HCT116 (cell line): ENCODE results near the gene ABLIM1.

Source experiments
- ATF3 ChIP-seq: IDR thresholded peaks from 2 replicates; pipeline ENCODE4 v1.6.1; 2012
- CTCF ChIP-seq, 3 experiments: fragments of 200-600 bp in 1 of 3; sonication (generic) in 1 of 3; IDR thresholded peaks in 2 of 3; conservative IDR thresholded peaks in 1 of 3; 2 replicates each; pipeline ENCODE4 v1.5.1; 2012 to 2017; ENCODE audit warnings: low read depth in 2 of 3, low read length in 2 of 3, antibody characterized with exemption in 1 of 3, borderline replicate concordance in 1 of 3, control low read depth in 1 of 3, mild to moderate bottlenecking in 1 of 3, mixed read lengths in 1 of 3, mixed run types in 1 of 3, moderate library complexity in 1 of 3; ENCODE audit not compliant: insufficient read depth in 1 of 3
- EZH2 ChIP-seq: fragments of 200-600 bp; sonication (generic); IDR thresholded peaks from 2 replicates; pipeline ENCODE4 v1.6.1; 2017; ENCODE audit warnings: antibody characterized with exemption, mixed run types
- FOSL1 ChIP-seq: IDR thresholded peaks from 2 replicates; pipeline ENCODE4 v1.6.1; 2012; ENCODE audit warnings: low read depth
- POLR2A ChIP-seq: IDR thresholded peaks from 2 replicates; pipeline ENCODE4 v1.7.0; 2011; ENCODE audit warnings: borderline replicate concordance; ENCODE audit not compliant: insufficient read depth, insufficient read length; ENCODE audit errors: extremely low read depth
- POLR2AphosphoS5 ChIP-seq: IDR thresholded peaks from 2 replicates; pipeline ENCODE4 v1.6.1; 2011; ENCODE audit warnings: mild to moderate bottlenecking, low read depth, low read length, moderate library complexity
- REST ChIP-seq: IDR thresholded peaks from 2 replicates; pipeline ENCODE4 v1.6.1; 2012; ENCODE audit warnings: low read depth
- SIN3A ChIP-seq: IDR thresholded peaks from 2 replicates; pipeline ENCODE4 v1.6.1; 2012; ENCODE audit warnings: low read depth
- SP1 ChIP-seq: IDR thresholded peaks from 2 replicates; pipeline ENCODE4 v1.6.1; 2012; ENCODE audit warnings: low read depth
- TCF7L2 ChIP-seq: IDR thresholded peaks from 2 replicates; pipeline ENCODE4 v1.7.0; 2011; ENCODE audit warnings: borderline replicate concordance, inconsistent platforms; ENCODE audit not compliant: insufficient read depth, insufficient read length; ENCODE audit errors: extremely low read depth
- YY1 ChIP-seq: IDR thresholded peaks from 2 replicates; pipeline ENCODE4 v1.6.1; 2011; ENCODE audit warnings: low read length, low read depth, moderate library complexity, mild to moderate bottlenecking; ENCODE audit not compliant: insufficient replicate concordance; ENCODE audit errors: extremely low read depth

GRCh38 chr10:114629824-114630730 lies 28.0 kb downstream of the ABLIM1 start:
- no peak for TF ChIP-seq YY1
- TF ChIP-seq TCF7L2, result no peak
- no peak for TF ChIP-seq CTCF (IDR thresholded peaks at IDR 0.05 in 2 of 3, conservative IDR thresholded peaks at IDR 0.05 in 1 of 3; ENCODE audit: borderline replicate concordance in 1 of 3, insufficient read depth in 1 of 3, low read depth in 2 of 3, low read length in 2 of 3)
- no peak for TF ChIP-seq POLR2A
- no peak for TF ChIP-seq REST
- TF ChIP-seq POLR2AphosphoS5, result no peak
- no peak for TF ChIP-seq FOSL1
- TF ChIP-seq EZH2, result no peak
- TF ChIP-seq ATF3, result no peak
- TF ChIP-seq SIN3A, result no peak
- TF ChIP-seq SP1, result no peak
